GM12891 (cell line): Measurements from ENCODE around the gene CYB561A3.

Experiments
- POLR2A ChIP-seq: IDR thresholded peaks from 2 replicates; pipeline ENCODE4 v1.6.1; 2011; ENCODE audit warnings: low read depth, low read length, control low read depth
- POLR2AphosphoS5 ChIP-seq: IDR thresholded peaks from 2 replicates; pipeline ENCODE4 v1.6.1; 2011; ENCODE audit warnings: low read depth, low read length, control low read depth
- POU2F2 ChIP-seq: IDR thresholded peaks from 2 replicates; pipeline ENCODE4 v1.6.1; 2011; ENCODE audit warnings: low read depth, mild to moderate bottlenecking, control low read depth, low read length, moderate library complexity
- SPI1 ChIP-seq: IDR thresholded peaks from 2 replicates; pipeline ENCODE4 v1.6.1; 2011; ENCODE audit warnings: low read depth, low read length, control low read depth
- TAF1 ChIP-seq: IDR thresholded peaks from 2 replicates; pipeline ENCODE4 v1.6.1; 2011; ENCODE audit warnings: low read depth, low read length, control low read depth

- TF ChIP-seq POLR2A = no peak
- no peak for TF ChIP-seq POLR2AphosphoS5
- TF ChIP-seq POU2F2 = no peak
- no peak for TF ChIP-seq TAF1
- TF ChIP-seq SPI1 = no peak
Measured at GRCh38 chr11:61356706-61357105, 5.0 kb downstream of the CYB561A3 start.
